Measurements from ENCODE around the gene EMC1.
A peak's percentile ranks its signal among the peaks of the same experiment; 100 is the strongest.
"Not testable (repeated sequence)": the region's sequence is repeated elsewhere in the genome, so short reads cannot be mapped to it uniquely, and the experiment has no call there.

Gene EMC1

GRCh38 chr1:19216585-19216984, 34.7 kb downstream of the EMC1 start:
- DNase-seq (ENCODE audit: low read depth in 2 of 2) = not testable (repeated sequence)

GRCh38 chr1:19213580-19213979, 37.7 kb downstream of the EMC1 start:
- no peak for DNase-seq (ENCODE audit: low read depth in 2 of 2)

- DNase-seq (ENCODE audit: low read depth in 2 of 2) = no peak
These were observed 39.2 kb downstream of the EMC1 start for GRCh38 chr1:19212167-19212566.

- no peak for DNase-seq (ENCODE audit: low read depth in 2 of 2)
These were observed 40.4 kb downstream of the EMC1 start for GRCh38 chr1:19210772-19211549.

DNA sequence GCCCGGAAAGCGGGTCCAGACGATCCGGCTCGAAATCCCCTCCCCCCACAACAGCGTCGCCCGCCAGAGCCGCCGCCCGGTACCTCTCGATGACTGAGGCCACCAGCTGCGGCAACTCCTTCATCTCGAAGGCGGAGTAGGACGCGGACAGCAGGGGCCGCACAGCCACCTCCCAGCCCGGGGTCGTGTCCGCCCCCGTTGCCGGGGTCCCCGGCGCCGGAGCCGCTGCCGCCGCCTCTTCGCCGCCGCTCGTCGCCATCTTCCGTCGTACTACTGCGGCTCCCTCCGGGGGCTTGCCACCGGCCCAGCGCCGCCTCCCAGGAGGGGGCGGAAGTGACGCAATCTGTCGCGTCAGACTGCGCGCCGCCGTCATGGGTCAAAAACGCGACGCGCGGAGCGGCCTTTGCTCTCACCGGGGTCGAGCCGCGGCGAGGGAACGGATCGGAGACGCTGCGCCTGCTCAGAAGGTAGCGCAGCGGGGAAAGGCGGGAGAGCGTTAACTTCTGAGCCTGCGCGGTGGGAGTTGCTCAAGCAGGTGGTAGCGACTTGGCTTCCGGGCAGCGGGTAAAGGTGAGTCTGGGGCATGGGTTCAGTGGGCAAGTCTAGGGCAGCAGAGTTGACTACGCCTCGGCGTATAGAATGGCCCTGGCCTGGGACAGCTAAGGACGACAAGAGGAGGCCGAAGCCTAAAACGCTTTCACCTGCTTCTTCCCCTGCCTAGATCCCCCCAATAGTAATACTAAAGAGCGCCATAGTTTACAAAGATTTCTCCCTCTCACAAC, 41.1 kb downstream of the EMC1 start, which contains the start of gene UBR4:
Gene UBR4, minus strand, starts transcription at position 277 of the 782 bp plus-strand sequence. Its CDS starts 18 bp downstream, at position 259.
- peak; percentile 95 to 96 for DNase-seq (ENCODE audit: low read depth in 2 of 2)

GRCh38 chr1:19209439-19209989, 41.8 kb downstream of the EMC1 start:
- DNase-seq (ENCODE audit: low read depth in 2 of 2) = peak; percentile 50 to 57

DNA sequence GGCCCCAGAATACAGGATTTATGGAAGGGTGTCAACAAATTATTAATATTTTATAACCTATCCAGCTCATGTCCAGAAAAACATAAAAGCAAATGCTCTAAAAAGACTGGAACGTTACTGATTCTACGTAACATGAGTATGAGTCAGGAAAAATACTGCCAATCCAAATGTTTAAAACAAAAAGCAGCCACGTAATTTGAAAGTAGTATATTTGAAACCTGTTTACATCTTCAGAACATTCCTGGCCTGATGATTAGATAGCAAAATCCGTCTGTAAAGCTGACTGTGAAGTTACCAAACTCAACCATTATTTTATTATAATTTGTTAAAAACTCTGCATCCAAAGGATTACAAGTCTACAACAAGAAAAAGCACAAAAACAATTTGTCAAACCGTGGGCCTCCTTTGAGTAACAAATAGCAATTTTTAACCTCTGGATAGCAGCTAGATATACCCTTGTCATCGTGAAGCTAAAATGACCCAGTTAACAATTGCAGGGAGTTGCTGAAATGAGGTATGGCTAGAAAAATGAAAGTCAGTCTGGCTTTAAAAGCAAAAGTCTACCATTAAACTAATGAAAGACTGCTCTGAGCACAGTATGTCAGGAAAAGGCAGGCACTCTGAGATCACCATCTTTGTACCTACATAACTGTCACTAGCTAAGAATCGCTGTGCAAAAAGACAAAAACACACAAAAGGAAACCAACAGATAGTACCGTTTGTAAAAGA, 42.5 kb downstream of the EMC1 start:
- no peak for DNase-seq (ENCODE audit: low read depth in 2 of 2)

DNA sequence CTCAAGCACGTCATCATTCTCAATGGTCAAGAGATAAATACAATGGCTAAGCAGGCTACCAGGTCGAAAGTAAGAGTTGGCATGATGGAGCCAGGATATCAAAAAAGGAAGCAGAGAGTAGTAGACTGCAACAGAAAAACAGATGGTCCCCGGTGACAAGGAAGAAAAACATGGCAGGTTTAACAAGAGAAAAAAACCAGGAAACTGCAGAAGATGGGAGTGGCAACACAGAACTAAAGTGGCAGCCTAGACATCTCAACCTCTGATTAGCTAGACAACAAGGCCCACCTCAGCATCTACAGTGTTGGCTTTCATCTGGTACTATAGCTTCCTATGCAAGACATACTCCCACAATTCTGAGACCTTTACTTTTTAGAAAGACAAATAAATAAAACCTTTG, 44.4 kb downstream of the EMC1 start:
- DNase-seq (ENCODE audit: low read depth in 2 of 2) = no peak

GRCh38 chr1:19205845-19206244, 45.5 kb downstream of the EMC1 start:
- DNase-seq (ENCODE audit: low read depth in 2 of 2) = no peak

GRCh38 chr1:19205403-19205802, 45.9 kb downstream of the EMC1 start:
- no peak for DNase-seq (ENCODE audit: low read depth in 2 of 2)

DNA sequence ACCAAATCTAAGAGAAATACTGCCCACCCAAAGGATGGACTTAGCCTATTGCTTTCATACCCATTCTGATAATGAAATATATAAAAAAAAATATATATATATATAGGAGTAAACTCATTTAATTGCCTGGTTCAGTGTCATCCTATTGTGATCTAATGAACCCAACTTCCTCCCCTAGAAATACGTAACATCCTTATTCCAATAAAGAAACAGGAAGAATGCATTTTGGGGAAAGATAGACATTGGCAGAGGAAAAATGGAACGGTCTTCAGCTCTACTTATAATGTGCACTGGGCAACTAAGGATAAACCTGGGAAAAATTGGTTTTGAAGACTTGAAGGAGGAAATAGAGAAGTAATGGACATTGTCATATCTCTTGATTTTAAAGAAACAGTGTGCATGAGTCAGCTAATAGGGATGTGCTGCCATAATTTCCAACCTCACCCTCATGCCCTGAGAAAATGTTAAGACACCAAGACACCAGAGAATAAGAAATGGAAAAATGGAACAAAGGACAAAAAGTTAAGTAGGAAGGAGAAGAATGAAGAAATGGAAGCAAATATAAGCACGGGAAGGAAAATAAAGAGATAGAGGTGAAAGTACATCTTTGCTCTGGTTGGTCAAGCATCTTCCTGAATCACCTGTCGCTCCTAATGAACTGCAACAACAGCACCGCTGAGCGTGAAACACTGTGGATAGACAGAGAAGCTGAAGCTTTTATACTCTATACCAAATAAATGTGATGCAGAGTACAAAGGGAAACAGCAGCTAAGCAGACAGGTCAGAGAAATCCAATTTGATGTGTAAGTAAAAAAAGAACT, 46.7 kb downstream of the EMC1 start:
- DNase-seq (ENCODE audit: low read depth in 2 of 2) = no peak

DNA sequence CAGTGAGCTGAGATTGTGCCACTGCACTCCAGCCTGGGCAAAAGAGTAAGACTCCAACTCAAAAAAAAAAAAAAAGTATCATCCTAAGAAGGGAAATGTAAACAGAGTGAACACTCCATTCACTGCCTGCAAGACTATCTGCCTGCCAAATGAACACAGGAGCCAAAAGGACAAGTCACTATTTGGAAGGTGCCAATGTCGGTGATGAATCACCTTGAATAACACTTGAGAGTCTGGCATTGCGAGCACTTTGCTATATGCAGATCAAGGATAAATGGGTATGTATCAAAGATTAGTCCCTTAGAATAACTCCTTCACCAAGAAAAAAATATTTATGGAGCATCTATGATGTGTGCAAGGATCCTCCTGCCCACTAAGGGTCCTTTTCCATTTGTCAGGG, 47.9 kb downstream of the EMC1 start:
- no peak for DNase-seq (ENCODE audit: low read depth in 2 of 2)

- no peak for DNase-seq (ENCODE audit: low read depth in 2 of 2)
These were observed 48.9 kb downstream of the EMC1 start for GRCh38 chr1:19202396-19202795.

DNA sequence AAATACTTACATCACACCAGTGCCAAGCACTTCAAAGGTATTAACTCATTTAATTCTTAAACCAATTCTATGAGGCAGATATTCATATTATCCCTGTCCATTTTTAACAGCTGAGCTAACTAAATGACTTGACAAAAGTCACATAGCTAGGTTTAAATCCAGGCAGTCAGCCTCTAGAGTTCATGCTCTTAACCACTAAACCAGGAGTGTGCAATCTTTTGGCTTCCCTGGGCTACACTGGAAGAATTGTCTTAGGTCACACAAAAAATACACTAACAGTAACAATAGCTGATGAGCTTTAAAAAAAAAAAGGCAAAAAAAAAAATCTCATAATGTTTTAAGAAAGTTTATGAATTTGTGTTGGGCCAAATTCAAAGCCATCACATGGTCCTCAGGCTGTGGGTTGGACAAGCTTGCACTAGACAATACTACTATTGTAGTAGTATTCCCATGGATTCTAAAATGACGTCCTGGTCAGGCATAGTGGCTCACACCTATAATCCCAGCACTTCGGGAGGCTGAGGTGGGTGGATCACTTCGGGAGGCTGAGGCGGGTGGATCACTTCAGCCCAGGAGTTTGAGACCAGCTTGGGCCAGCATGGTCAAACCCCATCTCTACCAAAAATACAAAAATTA, 51.2 kb downstream of the EMC1 start:
- DNase-seq (ENCODE audit: low read depth in 2 of 2) = no peak

DNA sequence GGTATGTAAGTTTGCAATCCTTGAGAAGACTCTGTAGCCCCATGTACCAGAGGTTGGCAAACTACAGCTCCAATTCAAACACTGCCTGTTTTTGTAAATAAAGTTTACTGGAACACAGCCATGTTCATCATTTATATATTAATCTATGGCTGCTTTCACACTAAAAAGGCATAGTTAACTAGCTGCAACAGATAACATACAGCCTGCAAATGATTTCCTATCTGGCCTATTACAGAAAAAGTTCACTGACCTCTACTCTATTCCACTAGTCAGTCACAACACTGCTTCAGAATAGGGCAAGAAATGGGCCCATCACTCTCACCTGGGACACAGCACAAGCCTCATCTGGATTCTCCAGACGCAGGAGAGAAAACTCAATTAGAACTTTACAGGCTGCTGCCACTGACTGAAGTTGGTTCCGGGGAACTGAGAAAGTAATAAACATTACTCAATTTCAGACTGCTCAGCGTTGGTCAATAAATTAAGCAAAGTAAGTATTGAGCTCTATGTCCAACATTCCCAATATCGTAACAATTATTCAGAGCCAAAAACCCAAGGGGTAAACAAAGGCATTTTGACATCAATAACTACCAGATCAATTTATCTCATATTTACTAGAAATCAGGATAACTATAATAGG, 51.9 kb downstream of the EMC1 start:
- no peak for DNase-seq (ENCODE audit: low read depth in 2 of 2)

DNA sequence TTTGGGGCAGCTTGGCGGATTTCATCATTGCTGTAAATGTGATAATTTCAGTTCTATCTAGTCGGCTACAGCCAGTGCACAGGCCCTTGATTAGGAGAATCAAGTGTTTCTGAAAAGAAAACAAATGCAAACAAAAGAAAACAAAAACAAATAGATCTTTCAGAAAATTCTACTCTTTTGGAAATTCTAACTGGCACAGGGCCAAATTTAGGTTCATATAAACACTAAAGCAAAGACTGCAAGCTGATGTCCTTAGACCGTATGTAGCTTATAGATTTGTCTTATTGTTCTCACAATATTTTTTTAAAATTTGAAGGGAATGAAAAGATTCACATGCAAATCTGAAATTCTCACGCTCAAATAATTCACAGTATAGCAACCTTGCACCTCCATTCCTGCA, 52.5 kb downstream of the EMC1 start:
- DNase-seq (ENCODE audit: low read depth in 2 of 2) = no peak

DNA sequence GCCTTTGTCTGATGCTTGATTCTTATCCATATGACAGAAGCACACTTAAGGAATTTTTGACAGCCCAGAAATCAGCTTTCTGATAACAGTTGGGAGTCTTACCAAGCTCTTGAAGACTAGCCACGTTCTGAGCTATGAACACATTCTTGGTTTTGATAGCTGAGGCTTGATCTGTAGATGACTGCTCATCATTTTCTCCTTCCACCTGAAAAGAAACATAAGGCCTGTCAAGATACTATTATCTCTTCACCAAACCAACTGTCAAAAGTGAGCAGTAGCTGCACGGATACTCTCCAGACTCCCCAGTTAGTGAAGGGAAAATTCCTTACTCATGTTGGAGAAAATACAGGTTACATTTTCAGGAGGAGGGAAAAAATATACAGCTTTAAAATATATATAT, 53.5 kb downstream of the EMC1 start:
- no peak for DNase-seq (ENCODE audit: low read depth in 2 of 2)

DNA sequence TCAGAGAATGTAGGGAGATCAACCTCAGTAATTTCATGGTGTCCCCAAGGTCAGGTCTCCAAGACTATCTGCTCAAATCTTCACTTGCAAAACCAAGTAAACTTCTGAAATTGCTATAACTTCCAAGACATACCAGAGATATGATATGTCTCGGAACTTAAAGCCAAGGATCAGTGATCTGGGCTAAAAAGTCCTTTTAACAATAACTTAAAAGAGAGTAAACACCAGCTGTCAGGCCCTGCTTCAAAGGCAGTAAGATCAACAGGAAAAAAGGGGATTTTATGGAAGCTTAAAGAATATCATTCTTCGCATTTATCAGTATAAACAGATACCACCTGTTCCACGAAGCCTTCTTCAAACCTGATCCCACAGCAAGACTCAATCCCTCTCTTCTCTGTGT, 55.0 kb downstream of the EMC1 start:
- DNase-seq (ENCODE audit: low read depth in 2 of 2) = no peak

DNA sequence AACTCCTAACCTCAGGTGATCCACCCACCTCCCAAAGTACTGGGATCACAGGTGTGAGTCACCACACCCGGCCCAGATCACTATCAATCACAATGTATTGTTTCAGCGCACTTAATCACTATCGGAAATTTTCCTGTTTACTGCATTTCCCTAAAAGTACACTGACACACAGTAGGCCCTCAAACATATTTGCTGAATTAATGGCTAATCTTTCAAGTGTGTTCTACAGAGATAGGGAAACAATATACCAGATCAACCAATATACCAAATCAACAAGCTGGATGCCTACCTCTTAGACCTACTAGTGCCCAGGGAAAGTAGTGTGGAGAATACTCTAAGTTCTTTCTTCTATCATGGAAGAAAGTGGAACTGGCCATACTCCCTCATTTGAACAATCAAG, 58.3 kb downstream of the EMC1 start:
- DNase-seq (ENCODE audit: low read depth in 2 of 2) = no peak

DNA sequence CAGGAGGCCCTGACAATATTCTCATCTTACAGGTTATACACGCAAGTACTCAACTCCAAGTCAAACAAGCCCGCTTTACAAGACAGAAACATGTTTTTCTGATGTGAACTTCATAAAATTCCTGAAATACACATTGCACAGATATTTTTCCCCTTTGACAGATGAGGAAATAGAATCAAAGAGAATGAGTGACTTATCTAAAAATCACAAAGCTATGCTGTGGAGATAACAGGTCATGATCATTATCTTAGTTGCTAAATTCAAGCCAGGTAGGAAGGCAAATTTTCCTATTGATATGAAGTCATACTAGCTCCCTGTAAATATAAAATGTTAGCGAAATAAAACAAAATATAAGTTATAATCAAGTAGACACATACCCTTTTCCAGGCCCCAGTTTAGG, 59.5 kb downstream of the EMC1 start:
- DNase-seq (ENCODE audit: low read depth in 2 of 2) = no peak

Measured in stimulated activated CD4-positive, alpha-beta T cell treated with anti-CD3 and anti-CD28 coated beads, Interleukin-15, amount 100 ng/mL, for 48 hours (primary cell).